ENCODE measurements around the gene RYR3. TPM values are rescaled to one million over a fixed set of nuclear protein-coding genes. Genes with fewer than 3 reads are reported as not detected.

The RYR3 gene
- polyA plus RNA-seq, 2 donors = 1.0 to 1.8 TPM

GRCh38 chr15:33293713-33294334, 16.9 kb upstream of the RYR3 start:
- WGBS, 2 donors = 45% methylated on average over 19 of the region's 19 CpGs
- Histone ChIP-seq H3K27me3 (ENCODE audit: control insufficient read depth in 1 of 2, insufficient read depth in 2 of 2, low read length in 2 of 2) (no peaks in the 10 kb centered on the region), H3K27ac (ENCODE audit: low read depth in 2 of 2, low read length in 1 of 2) (no peak overlapping the region), H3K9me3 (ENCODE audit: control insufficient read depth in 2 of 2, insufficient read depth in 1 of 2, low read depth in 1 of 2, low read length in 1 of 2) (no peaks in the 10 kb centered on the region), H3K4me3 (ENCODE audit: low read depth in 1 of 2, low read length in 2 of 2) (no peak overlapping the region), H3K4me1 (ENCODE audit: control insufficient read depth in 2 of 2, insufficient read depth in 2 of 2, low read length in 1 of 2) (no peaks in the 10 kb centered on the region), H3K36me3 (ENCODE audit: control insufficient read depth in 2 of 2, insufficient read depth in 2 of 2, low read length in 1 of 2) (no peaks in the 10 kb centered on the region)

- Histone ChIP-seq H3K27ac (ENCODE audit: low read depth in 2 of 2, low read length in 1 of 2) (no peak overlapping the region), H3K36me3 (ENCODE audit: control insufficient read depth in 2 of 2, insufficient read depth in 2 of 2, low read length in 1 of 2) (no peaks in the 10 kb centered on the region), H3K4me3 (ENCODE audit: low read depth in 1 of 2, low read length in 2 of 2) (no peak overlapping the region), H3K9me3 (ENCODE audit: control insufficient read depth in 2 of 2, insufficient read depth in 1 of 2, low read depth in 1 of 2, low read length in 1 of 2) (no peaks in the 10 kb centered on the region), H3K4me1 (ENCODE audit: control insufficient read depth in 2 of 2, insufficient read depth in 2 of 2, low read length in 1 of 2) (no peaks in the 10 kb centered on the region), H3K27me3 (ENCODE audit: control insufficient read depth in 1 of 2, insufficient read depth in 2 of 2, low read length in 2 of 2) (no peaks in the 10 kb centered on the region)
Observed at GRCh38 chr15:33296050-33296449, 14.7 kb upstream of the RYR3 start.

- H3K27me3 ChIP-seq (ENCODE audit: control insufficient read depth in 1 of 2, insufficient read depth in 2 of 2, low read length in 2 of 2) = no peaks in the 10 kb centered on the region
- H3K4me1 ChIP-seq (ENCODE audit: control insufficient read depth in 2 of 2, insufficient read depth in 2 of 2, low read length in 1 of 2) = no peaks in the 10 kb centered on the region
- no peaks in the 10 kb centered on the region for H3K9me3 ChIP-seq (ENCODE audit: control insufficient read depth in 2 of 2, insufficient read depth in 1 of 2, low read depth in 1 of 2, low read length in 1 of 2)
- 40 to 67% methylated on average over 2 of the region's 2 CpGs for WGBS, 2 donors
- H3K36me3 ChIP-seq (ENCODE audit: control insufficient read depth in 2 of 2, insufficient read depth in 2 of 2, low read length in 1 of 2) = no peaks in the 10 kb centered on the region
- no peak overlapping the region for H3K27ac ChIP-seq (ENCODE audit: low read depth in 2 of 2, low read length in 1 of 2)
- no peak overlapping the region for H3K4me3 ChIP-seq (ENCODE audit: low read depth in 1 of 2, low read length in 2 of 2)
Observed at GRCh38 chr15:33296856-33297255, 13.9 kb upstream of the RYR3 start.

DNA sequence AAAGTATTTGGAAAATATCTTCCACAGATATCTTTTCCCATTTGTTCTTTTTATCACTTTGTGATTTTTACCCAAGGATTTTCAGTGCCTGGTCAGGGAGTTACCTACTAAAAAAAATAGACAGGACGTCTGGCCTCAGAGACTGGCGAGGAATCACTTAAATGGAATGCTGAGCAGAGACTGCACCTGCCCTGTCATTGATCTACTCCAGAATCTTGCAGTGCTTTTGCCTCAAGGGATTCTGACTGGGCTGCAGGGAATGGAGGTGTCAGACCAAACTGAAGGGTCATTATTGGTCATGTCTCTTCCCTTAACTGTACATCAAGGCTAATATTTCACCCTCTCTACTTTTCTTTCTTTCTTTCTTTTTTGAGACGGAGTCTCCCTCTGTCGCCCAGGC, 12.1 kb upstream of the RYR3 start:
- no peaks in the 10 kb centered on the region for H3K9me3 ChIP-seq (ENCODE audit: control insufficient read depth in 2 of 2, insufficient read depth in 1 of 2, low read depth in 1 of 2, low read length in 1 of 2)
- no peak overlapping the region for H3K27ac ChIP-seq (ENCODE audit: low read depth in 2 of 2, low read length in 1 of 2)
- no peaks in the 10 kb centered on the region for H3K27me3 ChIP-seq (ENCODE audit: control insufficient read depth in 1 of 2, insufficient read depth in 2 of 2, low read length in 2 of 2)
- H3K4me3 ChIP-seq (ENCODE audit: low read depth in 1 of 2, low read length in 2 of 2) = no peak overlapping the region
- H3K4me1 ChIP-seq (ENCODE audit: control insufficient read depth in 2 of 2, insufficient read depth in 2 of 2, low read length in 1 of 2) = no peaks in the 10 kb centered on the region
- no peaks in the 10 kb centered on the region for H3K36me3 ChIP-seq (ENCODE audit: control insufficient read depth in 2 of 2, insufficient read depth in 2 of 2, low read length in 1 of 2)
- WGBS, 2 donors = 84 to 86% methylated on average over 4 of the region's 4 CpGs

DNA sequence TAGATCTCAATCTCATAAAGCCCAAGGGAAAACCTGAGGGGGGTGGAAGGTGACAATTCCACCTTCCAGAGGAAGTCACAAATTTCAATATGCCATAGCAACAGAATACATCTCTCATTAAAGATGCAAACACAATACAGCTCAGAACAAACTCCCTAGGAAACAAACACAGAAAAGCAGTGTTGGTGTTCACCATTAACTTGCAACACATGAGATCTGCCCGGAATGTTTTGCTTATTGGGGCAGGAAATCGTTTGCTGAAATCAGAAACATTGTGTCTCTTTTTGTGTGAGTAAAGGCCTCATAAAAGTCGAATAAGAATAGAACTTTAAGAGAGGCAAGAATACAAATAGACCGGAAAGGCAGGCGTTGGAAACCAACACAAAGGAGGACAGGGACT, 5.8 kb upstream of the RYR3 start:
- Histone ChIP-seq H3K27me3 (ENCODE audit: control insufficient read depth in 1 of 2, insufficient read depth in 2 of 2, low read length in 2 of 2) (peaks cover 0 to 2% of the 10 kb centered on the region in 2 donors), H3K4me3 (ENCODE audit: low read depth in 1 of 2, low read length in 2 of 2) (no peak overlapping the region), H3K27ac (ENCODE audit: low read depth in 2 of 2, low read length in 1 of 2) (no peak overlapping the region), H3K9me3 (ENCODE audit: control insufficient read depth in 2 of 2, insufficient read depth in 1 of 2, low read depth in 1 of 2, low read length in 1 of 2) (no peaks in the 10 kb centered on the region), H3K36me3 (ENCODE audit: control insufficient read depth in 2 of 2, insufficient read depth in 2 of 2, low read length in 1 of 2) (no peaks in the 10 kb centered on the region), H3K4me1 (ENCODE audit: control insufficient read depth in 2 of 2, insufficient read depth in 2 of 2, low read length in 1 of 2) (no peaks in the 10 kb centered on the region)
- 65 to 66% methylated on average over 5 of the region's 5 CpGs for WGBS, 2 donors

DNA sequence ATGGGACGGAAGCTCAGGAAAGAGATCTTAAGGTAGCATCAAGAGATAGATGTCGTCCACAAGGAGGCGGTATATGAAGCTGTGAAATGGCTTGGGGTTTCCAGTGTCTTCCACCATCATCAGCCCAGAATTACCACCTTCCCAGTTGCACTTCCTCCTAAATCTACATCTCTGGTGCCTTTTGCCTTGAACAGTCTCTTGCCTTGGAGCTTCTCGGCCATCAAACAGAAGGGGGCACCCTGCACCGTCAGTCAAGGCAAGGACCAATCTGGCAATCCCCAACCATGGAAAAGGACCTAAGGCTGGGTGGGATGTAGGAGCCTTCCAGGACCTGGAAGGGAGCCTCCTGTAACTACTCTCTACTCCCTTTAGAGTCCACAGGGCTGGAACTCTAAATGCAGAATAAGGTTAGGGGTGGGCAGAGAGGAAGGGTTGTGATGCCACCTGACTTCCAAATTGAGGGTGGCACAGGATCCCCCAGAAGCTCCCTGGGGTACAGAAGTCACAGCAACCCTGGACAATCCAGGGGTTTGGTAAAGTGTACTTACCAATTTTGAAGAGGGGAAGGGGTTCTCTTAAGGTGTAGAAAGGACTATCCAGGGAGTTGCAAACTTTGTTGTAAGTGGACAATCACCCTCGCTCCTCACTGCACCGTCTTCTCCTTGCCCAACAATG, 1.0 kb upstream of the RYR3 start:
- no peaks in the 10 kb centered on the region for H3K9me3 ChIP-seq (ENCODE audit: control insufficient read depth in 2 of 2, insufficient read depth in 1 of 2, low read depth in 1 of 2, low read length in 1 of 2)
- H3K27me3 ChIP-seq (ENCODE audit: control insufficient read depth in 1 of 2, insufficient read depth in 2 of 2, low read length in 2 of 2) = peaks cover 0 to 5% of the 10 kb centered on the region in 2 donors
- peaks cover 0 to 2% of the 10 kb centered on the region in 2 donors for H3K4me1 ChIP-seq (ENCODE audit: control insufficient read depth in 2 of 2, insufficient read depth in 2 of 2, low read length in 1 of 2)
- no peak overlapping the region for H3K27ac ChIP-seq (ENCODE audit: low read depth in 2 of 2, low read length in 1 of 2)
- WGBS, 2 donors = 46 to 48% methylated on average over 7 of the region's 7 CpGs
- no peak overlapping the region for H3K4me3 ChIP-seq (ENCODE audit: low read depth in 1 of 2, low read length in 2 of 2)
- H3K36me3 ChIP-seq (ENCODE audit: control insufficient read depth in 2 of 2, insufficient read depth in 2 of 2, low read length in 1 of 2) = no peaks in the 10 kb centered on the region

DNA sequence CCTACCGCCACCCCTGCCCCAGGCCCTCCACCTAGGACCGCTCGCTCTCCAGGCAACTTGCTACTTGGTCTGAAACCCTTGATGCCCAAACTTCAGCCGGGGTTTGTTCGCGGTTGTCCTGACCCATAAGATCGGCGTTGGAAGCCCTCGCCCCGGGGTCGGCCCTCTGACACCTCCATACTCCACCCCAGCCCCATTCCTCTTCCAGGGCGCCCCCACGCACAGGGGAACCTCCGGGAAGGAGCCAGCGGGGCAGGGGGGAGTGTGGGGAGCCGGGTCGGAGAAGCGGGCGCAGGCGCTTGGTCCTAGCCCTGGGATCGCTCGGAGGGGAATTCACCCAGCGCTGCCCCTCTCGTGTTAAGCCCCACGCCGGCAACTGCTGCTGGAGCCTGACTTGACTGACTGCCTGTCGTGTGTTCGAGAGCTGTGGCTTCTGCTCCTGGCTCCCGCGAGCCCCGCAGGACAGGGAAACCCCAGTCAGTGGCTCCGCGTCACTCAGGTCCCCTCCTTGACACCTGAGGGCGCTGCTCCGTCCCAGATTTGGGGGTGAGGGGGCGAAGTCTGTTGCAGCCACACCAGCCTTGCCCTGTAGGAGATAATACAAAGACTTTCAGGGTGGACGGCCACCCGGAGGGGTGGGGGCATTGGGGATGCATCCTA, 675 bp downstream of the RYR3 start:
- H3K27me3 ChIP-seq (ENCODE audit: control insufficient read depth in 1 of 2, insufficient read depth in 2 of 2, low read length in 2 of 2) = peaks cover 0 to 5% of the 10 kb centered on the region in 2 donors
- WGBS, 2 donors = 5 to 6% methylated on average over 36 to 38 of the region's 38 CpGs
- no peaks in the 10 kb centered on the region for H3K9me3 ChIP-seq (ENCODE audit: control insufficient read depth in 2 of 2, insufficient read depth in 1 of 2, low read depth in 1 of 2, low read length in 1 of 2)
- peak overlapping the region in 1 of 2 donors; percentile 0 for H3K27ac ChIP-seq (ENCODE audit: low read depth in 2 of 2, low read length in 1 of 2)
- H3K4me3 ChIP-seq (ENCODE audit: low read depth in 1 of 2, low read length in 2 of 2) = peak overlapping the region; percentile 24 to 28
- H3K36me3 ChIP-seq (ENCODE audit: control insufficient read depth in 2 of 2, insufficient read depth in 2 of 2, low read length in 1 of 2) = no peaks in the 10 kb centered on the region
- peaks cover 0 to 2% of the 10 kb centered on the region in 2 donors for H3K4me1 ChIP-seq (ENCODE audit: control insufficient read depth in 2 of 2, insufficient read depth in 2 of 2, low read length in 1 of 2)

DNA sequence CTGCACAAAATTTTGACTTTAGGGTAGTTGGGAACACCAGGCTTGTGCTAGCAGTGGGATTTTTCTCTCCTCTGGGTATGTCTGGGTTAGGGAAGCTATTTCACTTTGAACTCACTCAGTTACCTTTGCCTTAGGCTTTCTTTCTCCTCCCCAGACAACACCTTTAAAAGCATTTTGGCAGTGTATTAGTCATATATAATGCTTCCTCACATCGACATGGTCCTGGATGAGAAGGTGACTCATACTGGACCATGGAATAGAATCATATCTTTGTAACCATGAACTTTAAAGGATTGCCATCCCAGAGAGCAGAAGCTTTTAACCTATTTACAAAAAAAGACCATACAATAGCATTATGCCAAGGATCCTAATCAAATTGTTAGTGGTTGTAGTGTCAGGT, 2.7 kb downstream of the RYR3 start:
- H3K27me3 ChIP-seq (ENCODE audit: control insufficient read depth in 1 of 2, insufficient read depth in 2 of 2, low read length in 2 of 2) = peaks cover 0 to 5% of the 10 kb centered on the region in 2 donors
- no peak overlapping the region for H3K27ac ChIP-seq (ENCODE audit: low read depth in 2 of 2, low read length in 1 of 2)

DNA sequence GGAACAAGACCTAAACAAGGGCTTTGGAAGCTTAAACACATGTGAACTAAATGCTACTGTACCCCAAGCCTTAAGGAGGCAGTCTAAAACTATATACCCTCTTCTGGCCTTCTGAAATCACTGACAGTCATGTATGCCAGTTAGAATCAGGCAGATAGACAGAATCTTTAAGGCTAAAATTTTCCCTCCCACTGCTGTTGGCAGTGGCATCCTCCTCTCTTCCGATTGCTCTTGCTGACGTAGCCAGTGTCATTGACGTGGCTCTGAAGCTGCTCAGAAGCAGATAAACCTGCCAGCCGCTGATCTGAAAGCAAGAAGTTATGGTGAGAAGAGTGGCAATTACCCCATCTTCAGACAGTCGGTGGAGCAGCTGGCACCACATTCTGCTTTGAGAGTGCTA, 3.3 kb downstream of the RYR3 start:
- Histone ChIP-seq H3K4me1 (ENCODE audit: control insufficient read depth in 2 of 2, insufficient read depth in 2 of 2, low read length in 1 of 2) (peaks cover 2% of the 10 kb centered on the region in 2 donors), H3K27ac (ENCODE audit: low read depth in 2 of 2, low read length in 1 of 2) (no peak overlapping the region), H3K36me3 (ENCODE audit: control insufficient read depth in 2 of 2, insufficient read depth in 2 of 2, low read length in 1 of 2) (no peaks in the 10 kb centered on the region), H3K27me3 (ENCODE audit: control insufficient read depth in 1 of 2, insufficient read depth in 2 of 2, low read length in 2 of 2) (peaks cover 0 to 5% of the 10 kb centered on the region in 2 donors), H3K9me3 (ENCODE audit: control insufficient read depth in 2 of 2, insufficient read depth in 1 of 2, low read depth in 1 of 2, low read length in 1 of 2) (no peaks in the 10 kb centered on the region), H3K4me3 (ENCODE audit: low read depth in 1 of 2, low read length in 2 of 2) (no peak overlapping the region)
- WGBS, 2 donors = 85% methylated on average over 5 of the region's 5 CpGs

More for the DNA sequence above, 2.7 kb downstream of the RYR3 start:
- no peaks in the 10 kb centered on the region for H3K36me3 ChIP-seq (ENCODE audit: control insufficient read depth in 2 of 2, insufficient read depth in 2 of 2, low read length in 1 of 2)
- H3K4me1 ChIP-seq (ENCODE audit: control insufficient read depth in 2 of 2, insufficient read depth in 2 of 2, low read length in 1 of 2) = peaks cover 2% of the 10 kb centered on the region in 2 donors
- WGBS, 2 donors = 43 to 64% methylated on average over 1 of the region's 1 CpG
- H3K4me3 ChIP-seq (ENCODE audit: low read depth in 1 of 2, low read length in 2 of 2) = no peak overlapping the region
- no peaks in the 10 kb centered on the region for H3K9me3 ChIP-seq (ENCODE audit: control insufficient read depth in 2 of 2, insufficient read depth in 1 of 2, low read depth in 1 of 2, low read length in 1 of 2)
